ENCODE measurements around the gene RPS6KA2.

DNA sequence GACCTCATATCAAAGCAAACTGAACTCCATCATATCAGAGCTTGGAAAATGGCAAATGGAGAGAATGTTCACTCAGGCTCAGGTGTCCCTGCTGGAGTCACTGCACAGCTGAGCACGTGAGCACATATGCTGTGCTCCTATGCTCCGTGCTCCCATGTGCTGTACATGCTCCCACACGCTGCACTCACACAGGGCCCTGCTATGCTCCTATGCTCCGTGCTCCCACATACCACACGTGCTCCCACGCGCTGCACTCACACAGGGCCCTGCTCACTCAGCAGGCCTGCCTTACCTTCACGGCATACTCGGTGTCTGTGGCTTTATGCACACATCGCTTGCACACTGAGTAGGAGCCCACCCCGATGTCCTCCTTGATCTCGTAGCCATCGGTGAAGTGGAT lies 178.6 kb downstream of the RPS6KA2 start:
- TF ChIP-seq, protein P1, sequence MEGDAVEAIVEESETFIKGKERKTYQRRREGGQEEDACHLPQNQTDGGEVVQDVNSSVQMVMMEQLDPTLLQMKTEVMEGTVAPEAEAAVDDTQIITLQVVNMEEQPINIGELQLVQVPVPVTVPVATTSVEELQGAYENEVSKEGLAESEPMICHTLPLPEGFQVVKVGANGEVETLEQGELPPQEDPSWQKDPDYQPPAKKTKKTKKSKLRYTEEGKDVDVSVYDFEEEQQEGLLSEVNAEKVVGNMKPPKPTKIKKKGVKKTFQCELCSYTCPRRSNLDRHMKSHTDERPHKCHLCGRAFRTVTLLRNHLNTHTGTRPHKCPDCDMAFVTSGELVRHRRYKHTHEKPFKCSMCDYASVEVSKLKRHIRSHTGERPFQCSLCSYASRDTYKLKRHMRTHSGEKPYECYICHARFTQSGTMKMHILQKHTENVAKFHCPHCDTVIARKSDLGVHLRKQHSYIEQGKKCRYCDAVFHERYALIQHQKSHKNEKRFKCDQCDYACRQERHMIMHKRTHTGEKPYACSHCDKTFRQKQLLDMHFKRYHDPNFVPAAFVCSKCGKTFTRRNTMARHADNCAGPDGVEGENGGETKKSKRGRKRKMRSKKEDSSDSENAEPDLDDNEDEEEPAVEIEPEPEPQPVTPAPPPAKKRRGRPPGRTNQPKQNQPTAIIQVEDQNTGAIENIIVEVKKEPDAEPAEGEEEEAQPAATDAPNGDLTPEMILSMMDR (IDR thresholded peaks at IDR 0.05; ENCODE audit: borderline replicate concordance, extremely low read depth, low read length, poor library complexity, severe bottlenecking) = no peak
- no peak for TF ChIP-seq EZH2 (IDR thresholded peaks at IDR 0.05; ENCODE audit: borderline replicate concordance, low read depth, low read length, severe bottlenecking)
